Neural cell (in vitro differentiated cells): ENCODE results near the gene HIBADH. TPM values are rescaled to one million over a fixed set of nuclear protein-coding genes. Genes with fewer than 3 reads are reported as not detected.

ENCODE experiments used
- H2AFZ ChIP-seq: fragments of 200-600, 300-800 bp; sonication (generic), shearing (Covaris generic); 2 replicates; pipeline ENCODE4 v1.6.0; 2014; ENCODE audit warnings: low read depth, mild to moderate bottlenecking, antibody characterized with exemption, low read length, moderate library complexity
- H3F3A ChIP-seq: fragments of 200-600 bp; shearing (Covaris generic); 2 replicates; pipeline ENCODE4 v1.6.1; 2016; ENCODE audit warnings: mild to moderate bottlenecking, moderate library complexity, mixed read lengths, antibody characterized with exemption, low read length; ENCODE audit not compliant: insufficient read depth, poor library complexity, severe bottlenecking
- H3K27ac ChIP-seq: fragments of 200-600, 300-800 bp; sonication (generic), shearing (Covaris generic); 2 replicates; pipeline ENCODE4 v1.5.1; 2014; ENCODE audit warnings: mild to moderate bottlenecking, low read length, moderate library complexity
- H3K27me3 ChIP-seq: fragments of 300-800, 200-600 bp; sonication (generic), shearing (Covaris generic); 2 replicates; pipeline ENCODE4 v1.6.0; 2014; ENCODE audit warnings: mild to moderate bottlenecking, low read depth, low read length, moderate library complexity; ENCODE audit not compliant: insufficient read depth
- H3K36me3 ChIP-seq: fragments of 300-800, 200-600 bp; sonication (generic), shearing (Covaris generic); 2 replicates; pipeline ENCODE4 v1.5.1; 2014; ENCODE audit warnings: mild to moderate bottlenecking, antibody characterized with exemption, low read length, moderate library complexity; ENCODE audit not compliant: insufficient read depth
- H3K4me2 ChIP-seq: fragments of 300-800, 200-600 bp; sonication (generic), shearing (Covaris generic); 2 replicates; pipeline ENCODE4 v1.6.0; 2014; ENCODE audit warnings: mild to moderate bottlenecking, low read length
- H3K4me3 ChIP-seq: fragments of 300-800, 200-600 bp; sonication (generic), shearing (Covaris generic); 2 replicates; pipeline ENCODE4 v1.5.1; 2014; ENCODE audit warnings: mild to moderate bottlenecking, low read length, moderate library complexity
- H3K79me2 ChIP-seq: fragments of 200-600 bp; shearing (Covaris generic); replicated peaks from 2 replicates; pipeline ENCODE4 v1.6.0; 2014; ENCODE audit warnings: mild to moderate bottlenecking, low read length, moderate library complexity; ENCODE audit not compliant: insufficient read depth
- H3K9ac ChIP-seq: fragments of 300-800, 200-600 bp; sonication (generic), shearing (Covaris generic); 2 replicates; pipeline ENCODE4 v1.6.1; 2016; ENCODE audit warnings: mild to moderate bottlenecking, low read length, mixed read lengths
- H3K9me2 ChIP-seq: fragments of 200-600 bp; shearing (Covaris generic); 2 replicates; pipeline ENCODE4 v1.6.1; 2016; ENCODE audit warnings: mild to moderate bottlenecking, low read length, mixed read lengths; ENCODE audit not compliant: insufficient read depth
- H3K9me3 ChIP-seq: fragments of 200-600, 300-800 bp; sonication (generic), shearing (Covaris generic); 2 replicates; pipeline ENCODE4 v1.6.1; 2016; ENCODE audit warnings: mild to moderate bottlenecking, mixed run types, low read length, moderate library complexity, mixed read lengths
- H4K20me1 ChIP-seq: fragments of 200-600 bp; shearing (Covaris generic); 2 replicates; pipeline ENCODE4 v1.6.1; 2016; ENCODE audit warnings: mild to moderate bottlenecking, mixed run types; ENCODE audit not compliant: insufficient read depth
- EP300 ChIP-seq: fragments of 450-650 bp; conservative IDR thresholded peaks from 2 replicates; pipeline ENCODE4 v1.6.1; 2014; ENCODE audit warnings: antibody characterized with exemption, mild to moderate bottlenecking, moderate library complexity; ENCODE audit not compliant: poor library complexity, severe bottlenecking
- EZH2 ChIP-seq: fragments of 200-600, 300-800 bp; shearing (Covaris generic), sonication (generic); IDR thresholded peaks from 2 replicates; pipeline ENCODE4 v1.6.1; 2014; ENCODE audit warnings: antibody characterized with exemption, low read length, borderline replicate concordance, mild to moderate bottlenecking; ENCODE audit not compliant: insufficient read depth, poor library complexity, severe bottlenecking
- MXI1 ChIP-seq: fragments of 450-650 bp; conservative IDR thresholded peaks from 2 replicates; pipeline ENCODE4 v1.6.1; 2014; ENCODE audit warnings: antibody characterized with exemption, mild to moderate bottlenecking; ENCODE audit not compliant: poor library complexity, severe bottlenecking
- POLR2AphosphoS5 ChIP-seq: IDR thresholded peaks from 2 replicates; pipeline ENCODE4 v1.6.1; 2012
- RAD21 ChIP-seq: fragments of 450-650 bp; conservative IDR thresholded peaks from 2 replicates; pipeline ENCODE4 v1.6.1; 2014; ENCODE audit warnings: antibody characterized with exemption, mild to moderate bottlenecking, moderate library complexity
- SMC3 ChIP-seq: fragments of 450-650 bp; conservative IDR thresholded peaks from 2 replicates; pipeline ENCODE4 v1.6.1; 2014; ENCODE audit warnings: antibody characterized with exemption, mild to moderate bottlenecking, moderate library complexity; ENCODE audit not compliant: poor library complexity
- TAF1 ChIP-seq: IDR thresholded peaks from 2 replicates; pipeline ENCODE4 v1.6.1; 2012; ENCODE audit warnings: low read depth
- polyA plus RNA-seq: library from polyadenylated mRNA; depleted of rRNA; stranded (reverse); fragments of >200 nt; gene quantifications from 2 replicates; pipeline ENCODE4 v1.2.3, GENCODE V29; 2014
- TF ChIP-seq, protein P1 (sequence below): IDR thresholded peaks from 2 replicates; pipeline ENCODE4 v1.6.1; 2012; ENCODE audit warnings: borderline replicate concordance
- TF ChIP-seq, protein P2 (sequence below): fragments of 450-650 bp; IDR thresholded peaks from 2 replicates; pipeline ENCODE4 v1.5.1; 2014; ENCODE audit warnings: antibody characterized with exemption, mild to moderate bottlenecking, moderate library complexity; ENCODE audit not compliant: poor library complexity, severe bottlenecking

HIBADH gene
- polyA plus RNA-seq, 1 donor from 2014 or later: 14.4 TPM

DNA sequence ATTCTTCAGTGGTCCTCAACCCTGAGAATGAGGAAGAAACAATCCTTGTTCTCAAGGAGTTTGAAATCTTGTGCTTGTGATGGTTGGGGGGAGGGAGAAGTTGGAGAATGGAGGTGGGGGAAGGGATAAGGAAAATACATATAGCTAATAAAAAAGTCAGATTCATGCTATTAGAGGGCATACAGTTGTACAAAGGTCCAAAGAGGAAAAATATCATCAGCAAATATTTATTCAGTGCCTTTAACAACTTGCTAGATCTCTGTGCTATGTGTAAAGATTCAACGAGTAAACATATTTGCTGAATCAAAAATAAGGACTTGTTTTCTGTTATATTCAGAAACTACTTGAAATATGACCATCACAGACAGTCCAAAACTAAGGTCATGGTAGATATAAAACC lies 114.4 kb downstream of the HIBADH start:
- H3K9me2 ChIP-seq: no peaks in the 10 kb centered on the region
- H3K27me3 ChIP-seq: no peaks in the 10 kb centered on the region
- H3K9me3 ChIP-seq: no peaks in the 10 kb centered on the region
- no peak overlapping the region for H3K4me2 ChIP-seq
- no peak overlapping the region for H2AFZ ChIP-seq
- TF ChIP-seq, protein P1, sequence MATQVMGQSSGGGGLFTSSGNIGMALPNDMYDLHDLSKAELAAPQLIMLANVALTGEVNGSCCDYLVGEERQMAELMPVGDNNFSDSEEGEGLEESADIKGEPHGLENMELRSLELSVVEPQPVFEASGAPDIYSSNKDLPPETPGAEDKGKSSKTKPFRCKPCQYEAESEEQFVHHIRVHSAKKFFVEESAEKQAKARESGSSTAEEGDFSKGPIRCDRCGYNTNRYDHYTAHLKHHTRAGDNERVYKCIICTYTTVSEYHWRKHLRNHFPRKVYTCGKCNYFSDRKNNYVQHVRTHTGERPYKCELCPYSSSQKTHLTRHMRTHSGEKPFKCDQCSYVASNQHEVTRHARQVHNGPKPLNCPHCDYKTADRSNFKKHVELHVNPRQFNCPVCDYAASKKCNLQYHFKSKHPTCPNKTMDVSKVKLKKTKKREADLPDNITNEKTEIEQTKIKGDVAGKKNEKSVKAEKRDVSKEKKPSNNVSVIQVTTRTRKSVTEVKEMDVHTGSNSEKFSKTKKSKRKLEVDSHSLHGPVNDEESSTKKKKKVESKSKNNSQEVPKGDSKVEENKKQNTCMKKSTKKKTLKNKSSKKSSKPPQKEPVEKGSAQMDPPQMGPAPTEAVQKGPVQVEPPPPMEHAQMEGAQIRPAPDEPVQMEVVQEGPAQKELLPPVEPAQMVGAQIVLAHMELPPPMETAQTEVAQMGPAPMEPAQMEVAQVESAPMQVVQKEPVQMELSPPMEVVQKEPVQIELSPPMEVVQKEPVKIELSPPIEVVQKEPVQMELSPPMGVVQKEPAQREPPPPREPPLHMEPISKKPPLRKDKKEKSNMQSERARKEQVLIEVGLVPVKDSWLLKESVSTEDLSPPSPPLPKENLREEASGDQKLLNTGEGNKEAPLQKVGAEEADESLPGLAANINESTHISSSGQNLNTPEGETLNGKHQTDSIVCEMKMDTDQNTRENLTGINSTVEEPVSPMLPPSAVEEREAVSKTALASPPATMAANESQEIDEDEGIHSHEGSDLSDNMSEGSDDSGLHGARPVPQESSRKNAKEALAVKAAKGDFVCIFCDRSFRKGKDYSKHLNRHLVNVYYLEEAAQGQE: no peak
- no peak for TF ChIP-seq EZH2
- TF ChIP-seq POLR2AphosphoS5: no peak
- TF ChIP-seq SMC3: no peak
- TF ChIP-seq TAF1: no peak
- TF ChIP-seq EP300: no peak
- TF ChIP-seq, protein P2, sequence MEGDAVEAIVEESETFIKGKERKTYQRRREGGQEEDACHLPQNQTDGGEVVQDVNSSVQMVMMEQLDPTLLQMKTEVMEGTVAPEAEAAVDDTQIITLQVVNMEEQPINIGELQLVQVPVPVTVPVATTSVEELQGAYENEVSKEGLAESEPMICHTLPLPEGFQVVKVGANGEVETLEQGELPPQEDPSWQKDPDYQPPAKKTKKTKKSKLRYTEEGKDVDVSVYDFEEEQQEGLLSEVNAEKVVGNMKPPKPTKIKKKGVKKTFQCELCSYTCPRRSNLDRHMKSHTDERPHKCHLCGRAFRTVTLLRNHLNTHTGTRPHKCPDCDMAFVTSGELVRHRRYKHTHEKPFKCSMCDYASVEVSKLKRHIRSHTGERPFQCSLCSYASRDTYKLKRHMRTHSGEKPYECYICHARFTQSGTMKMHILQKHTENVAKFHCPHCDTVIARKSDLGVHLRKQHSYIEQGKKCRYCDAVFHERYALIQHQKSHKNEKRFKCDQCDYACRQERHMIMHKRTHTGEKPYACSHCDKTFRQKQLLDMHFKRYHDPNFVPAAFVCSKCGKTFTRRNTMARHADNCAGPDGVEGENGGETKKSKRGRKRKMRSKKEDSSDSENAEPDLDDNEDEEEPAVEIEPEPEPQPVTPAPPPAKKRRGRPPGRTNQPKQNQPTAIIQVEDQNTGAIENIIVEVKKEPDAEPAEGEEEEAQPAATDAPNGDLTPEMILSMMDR: no peak
- no peak for TF ChIP-seq RAD21
- no peak for TF ChIP-seq MXI1
- H3K27ac ChIP-seq: peak overlapping the region; percentile 18
- H3K36me3 ChIP-seq: no peaks in the 10 kb centered on the region
- H4K20me1 ChIP-seq: no peaks in the 10 kb centered on the region
- H3K79me2 ChIP-seq: no peaks in the 10 kb centered on the region
- no peak overlapping the region for H3K9ac ChIP-seq
- H3F3A ChIP-seq: no peaks in the 10 kb centered on the region
- no peak overlapping the region for H3K4me3 ChIP-seq

DNA sequence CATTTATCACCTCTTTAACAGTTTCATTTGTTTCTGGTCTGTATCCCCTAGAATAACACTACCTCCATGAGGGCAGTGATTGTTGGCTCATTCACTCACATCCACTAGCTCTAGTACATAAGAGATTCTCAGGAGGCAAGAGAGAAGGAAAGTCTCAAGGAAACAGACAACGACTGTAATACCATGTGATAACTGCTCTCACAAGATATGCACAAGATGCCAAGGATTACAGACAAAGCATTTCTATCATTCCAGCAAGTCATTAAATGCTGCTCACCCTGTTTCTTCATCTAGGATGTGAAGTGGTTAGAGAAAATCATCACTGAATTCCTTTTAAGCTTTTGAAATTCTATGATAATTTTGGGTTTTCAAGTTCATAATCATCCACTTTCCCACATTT lies 115.3 kb downstream of the HIBADH start:
- Histone ChIP-seq H3K9me3 (no peaks in the 10 kb centered on the region), H4K20me1 (no peaks in the 10 kb centered on the region), H3K79me2 (no peaks in the 10 kb centered on the region), H3K36me3 (no peaks in the 10 kb centered on the region), H3K9me2 (no peaks in the 10 kb centered on the region), H3K9ac (no peak overlapping the region), H3K4me3 (no peak overlapping the region), H2AFZ (no peak overlapping the region), H3K4me2 (no peak overlapping the region), H3F3A (no peaks in the 10 kb centered on the region), H3K27me3 (no peaks in the 10 kb centered on the region), H3K27ac (peak overlapping the region; percentile 15)
- TF ChIP-seq, protein P2: no peak
- TF ChIP-seq TAF1: no peak
